ENCODE data around the gene LOXHD1.

LOXHD1 gene

DNA sequence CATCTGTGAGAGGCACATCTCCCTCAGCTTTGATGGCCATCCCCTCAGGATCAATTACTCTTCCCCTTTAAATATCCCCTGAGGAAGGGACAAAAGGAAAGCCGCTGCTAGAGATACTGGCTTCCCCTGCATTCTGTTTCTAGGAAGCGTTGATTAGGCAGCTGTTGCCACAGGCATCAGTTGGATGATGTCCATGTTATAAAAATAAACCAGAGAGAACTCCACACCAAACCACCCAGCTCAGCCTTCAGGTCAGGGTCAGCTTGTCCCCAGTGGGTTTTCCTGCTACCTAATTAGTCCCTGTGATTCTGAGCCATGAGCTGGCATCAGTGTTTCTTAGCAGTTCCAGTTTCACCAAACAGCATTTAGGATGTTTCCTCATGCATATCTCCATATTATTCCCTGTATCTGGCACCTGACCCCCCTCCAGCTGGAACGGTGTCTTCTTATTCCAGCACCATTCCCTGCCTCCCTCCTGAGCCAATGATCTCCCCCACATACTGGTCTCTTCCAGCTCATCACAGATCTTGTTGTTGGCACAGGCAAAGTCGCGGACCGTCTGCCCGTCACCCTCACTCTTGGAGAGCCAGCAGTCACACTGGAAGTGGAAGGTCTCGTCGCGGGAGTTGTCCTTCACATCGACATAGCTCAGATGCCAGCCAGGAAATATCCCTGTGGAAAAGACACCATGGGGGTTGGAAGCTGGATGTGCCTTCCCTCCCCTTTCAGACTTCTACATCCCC, 168.4 kb downstream of the LOXHD1 start:
- TF ChIP-seq GATA2 (IDR thresholded peaks at IDR 0.05; ENCODE audit: low read depth, low read length) (no peak), GATA3 (IDR thresholded peaks at IDR 0.05; ENCODE audit: low read depth, low read length) (no peak)

DNA sequence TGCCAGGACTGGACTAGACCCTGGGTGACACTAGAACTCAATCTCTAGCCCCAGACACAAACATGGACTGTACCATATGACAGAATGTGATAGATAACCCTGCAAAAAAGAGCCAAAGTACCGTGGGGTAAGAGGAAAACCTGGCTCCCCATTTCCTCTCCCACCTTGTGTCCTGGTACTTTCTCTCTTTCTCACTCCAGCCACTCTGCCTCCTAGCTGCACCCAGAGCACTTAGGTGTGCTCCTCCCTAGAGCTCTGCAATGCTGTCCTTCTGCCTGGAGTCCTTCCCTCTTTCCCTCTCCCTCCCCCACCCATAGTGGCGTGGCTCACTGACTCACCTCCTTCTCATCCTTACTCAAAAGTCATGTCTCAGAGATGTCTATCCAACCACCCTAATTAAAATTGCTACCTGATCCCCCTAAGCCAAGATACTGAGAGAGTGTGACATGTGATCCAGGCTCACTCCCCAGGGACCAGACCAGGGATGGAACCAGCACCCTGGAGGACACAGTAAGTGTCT, 171.3 kb downstream of the LOXHD1 start:
- TF ChIP-seq GATA3 (IDR thresholded peaks at IDR 0.05; ENCODE audit: low read depth, low read length) (no peak), GATA2 (IDR thresholded peaks at IDR 0.05; ENCODE audit: low read depth, low read length) (no peak)

DNA sequence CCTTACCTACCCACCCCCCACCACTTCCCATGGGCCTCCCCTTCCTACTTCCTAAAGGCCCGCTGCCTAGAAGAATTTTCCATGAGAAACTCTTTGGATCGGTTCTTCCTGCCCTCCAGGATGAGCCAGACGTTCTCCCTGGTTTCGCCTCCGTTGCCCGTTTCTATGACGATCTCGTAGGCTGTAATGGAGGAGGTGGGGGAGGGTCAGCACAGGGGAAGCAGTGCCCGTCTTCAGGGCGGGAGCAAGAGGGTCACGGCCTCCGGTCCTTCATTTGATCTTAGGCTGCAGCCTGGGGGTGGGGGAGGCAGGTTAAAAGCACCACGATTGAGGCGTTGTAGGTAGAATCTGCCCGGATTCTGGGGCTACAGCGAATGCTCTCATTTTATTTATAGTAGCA, 172.0 kb downstream of the LOXHD1 start:
- TF ChIP-seq GATA2 (IDR thresholded peaks at IDR 0.05; ENCODE audit: low read depth, low read length) (no peak), GATA3 (IDR thresholded peaks at IDR 0.05; ENCODE audit: low read depth, low read length) (no peak)

DNA sequence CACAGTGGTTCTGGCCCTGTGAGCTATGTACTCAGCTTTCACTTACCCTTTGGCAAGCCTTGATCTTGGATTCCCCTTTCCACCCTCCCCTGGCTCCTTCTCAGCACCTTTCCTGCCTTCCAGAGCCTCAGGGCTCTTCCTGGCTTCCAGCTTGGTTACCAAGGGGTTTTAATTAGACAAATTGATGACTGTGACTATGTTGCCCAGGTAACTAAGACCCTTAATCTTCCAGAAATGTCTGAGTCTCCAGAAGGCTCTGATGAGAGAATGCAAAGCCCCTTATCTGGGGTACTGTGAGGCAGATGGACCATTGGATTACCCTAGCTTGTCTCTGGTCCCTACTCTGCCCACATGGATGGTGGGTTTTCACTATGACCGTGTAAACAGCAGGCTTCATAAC, 174.2 kb downstream of the LOXHD1 start:
- TF ChIP-seq GATA2 (IDR thresholded peaks at IDR 0.05; ENCODE audit: low read depth, low read length) (no peak), GATA3 (IDR thresholded peaks at IDR 0.05; ENCODE audit: low read depth, low read length) (no peak)

DNA sequence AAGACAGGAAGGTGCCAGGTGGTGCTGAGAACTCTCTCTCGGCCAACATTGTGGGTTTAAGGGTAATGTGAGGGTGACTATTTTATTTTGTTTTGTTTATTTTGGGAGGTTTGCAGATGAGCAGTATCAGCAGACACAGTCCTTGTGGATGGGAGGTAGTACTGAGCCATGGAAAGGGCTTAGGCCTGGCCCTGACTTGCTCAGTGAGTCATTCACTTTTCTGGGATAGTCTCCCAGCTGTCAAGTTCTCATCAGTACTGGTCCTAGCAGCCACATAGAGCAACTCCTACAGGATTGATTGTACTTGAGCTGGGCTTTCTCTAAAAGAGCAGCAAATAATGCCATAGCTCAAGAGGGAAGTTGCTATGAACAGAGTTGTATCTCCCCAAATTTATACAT, 175.2 kb downstream of the LOXHD1 start:
- no peak for TF ChIP-seq GATA3 (IDR thresholded peaks at IDR 0.05; ENCODE audit: low read depth, low read length)
- no peak for TF ChIP-seq GATA2 (IDR thresholded peaks at IDR 0.05; ENCODE audit: low read depth, low read length)

DNA sequence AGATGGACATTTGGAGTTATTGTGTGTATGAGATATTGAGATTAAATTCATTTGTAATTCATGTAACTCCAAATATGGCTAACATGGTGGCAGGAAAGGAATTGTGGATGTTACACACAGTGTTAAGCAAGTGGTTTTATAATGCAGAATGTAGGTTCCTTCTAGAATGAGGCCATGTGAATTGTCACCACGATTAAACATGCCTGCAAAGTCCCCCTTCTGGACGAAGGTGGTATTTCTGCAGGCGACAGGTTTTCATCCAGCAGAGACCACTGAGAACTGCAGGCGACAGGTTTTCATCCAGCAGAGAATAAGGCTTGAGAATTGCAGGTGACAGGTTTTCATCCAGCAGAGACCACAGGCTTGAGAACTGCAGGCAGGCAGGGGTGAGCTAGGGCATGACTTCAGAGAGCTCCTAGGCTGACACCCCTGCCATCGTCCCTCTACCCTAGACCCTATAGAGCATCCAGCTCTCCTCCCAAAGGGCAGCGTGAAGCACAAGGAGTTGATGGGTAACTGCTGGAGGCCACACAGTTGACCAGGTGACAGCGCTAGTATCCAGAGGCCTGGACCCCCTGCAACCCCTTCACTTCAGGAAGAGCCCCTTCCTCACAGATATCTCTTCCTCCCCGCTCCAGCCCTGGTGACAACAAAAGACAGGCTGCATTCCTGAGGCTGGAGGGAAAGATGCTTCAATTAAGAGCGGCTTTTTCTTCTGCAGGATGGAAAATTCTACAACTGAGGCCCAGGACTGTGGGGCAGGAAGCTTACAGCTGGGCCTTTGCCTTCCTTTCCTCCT, 175.8 kb downstream of the LOXHD1 start:
- no peak for TF ChIP-seq GATA2 (IDR thresholded peaks at IDR 0.05; ENCODE audit: low read depth, low read length)
- TF ChIP-seq GATA3 (IDR thresholded peaks at IDR 0.05; ENCODE audit: low read depth, low read length) = no peak

DNA sequence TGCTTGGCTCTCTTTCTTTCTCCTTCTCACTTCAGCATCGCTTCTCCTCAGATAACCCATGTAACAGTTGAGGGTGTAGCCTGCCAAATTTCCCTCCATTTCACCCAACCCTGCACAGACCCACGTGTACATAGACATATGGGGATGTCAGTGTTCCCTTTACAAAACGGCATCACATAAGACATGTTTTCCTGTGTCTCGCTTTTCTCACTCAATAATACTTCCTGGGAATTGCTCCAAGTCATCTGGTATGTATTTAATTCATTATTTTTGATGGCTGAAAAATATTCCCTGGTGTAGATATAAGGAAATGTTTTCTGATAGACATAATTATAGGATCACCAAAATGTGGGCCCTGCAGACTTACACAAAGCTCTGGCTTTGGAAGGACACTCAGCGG, 176.8 kb downstream of the LOXHD1 start:
- TF ChIP-seq GATA3 (IDR thresholded peaks at IDR 0.05; ENCODE audit: low read depth, low read length) (no peak), GATA2 (IDR thresholded peaks at IDR 0.05; ENCODE audit: low read depth, low read length) (no peak)

DNA sequence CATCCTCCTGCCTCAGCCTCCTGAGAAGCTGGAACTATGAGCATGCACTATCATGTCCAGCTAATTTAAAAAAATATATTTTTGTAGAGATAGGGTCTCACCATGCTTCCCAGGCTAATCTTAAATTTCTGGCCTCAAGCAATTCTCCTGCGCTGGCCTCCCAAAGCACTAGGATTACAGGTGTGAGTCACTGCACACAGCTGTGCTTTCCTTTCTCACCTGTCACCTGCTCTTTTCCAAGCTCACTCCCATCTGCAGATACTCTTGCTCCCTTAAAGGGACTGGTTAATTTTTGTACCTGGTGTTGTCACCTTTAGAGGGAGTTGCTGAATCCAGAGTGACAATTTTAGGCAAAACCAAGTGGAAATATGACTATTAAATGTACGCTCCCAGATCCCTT, 178.2 kb downstream of the LOXHD1 start:
- TF ChIP-seq GATA3 (IDR thresholded peaks at IDR 0.05; ENCODE audit: low read depth, low read length) (no peak), GATA2 (IDR thresholded peaks at IDR 0.05; ENCODE audit: low read depth, low read length) (no peak)

DNA sequence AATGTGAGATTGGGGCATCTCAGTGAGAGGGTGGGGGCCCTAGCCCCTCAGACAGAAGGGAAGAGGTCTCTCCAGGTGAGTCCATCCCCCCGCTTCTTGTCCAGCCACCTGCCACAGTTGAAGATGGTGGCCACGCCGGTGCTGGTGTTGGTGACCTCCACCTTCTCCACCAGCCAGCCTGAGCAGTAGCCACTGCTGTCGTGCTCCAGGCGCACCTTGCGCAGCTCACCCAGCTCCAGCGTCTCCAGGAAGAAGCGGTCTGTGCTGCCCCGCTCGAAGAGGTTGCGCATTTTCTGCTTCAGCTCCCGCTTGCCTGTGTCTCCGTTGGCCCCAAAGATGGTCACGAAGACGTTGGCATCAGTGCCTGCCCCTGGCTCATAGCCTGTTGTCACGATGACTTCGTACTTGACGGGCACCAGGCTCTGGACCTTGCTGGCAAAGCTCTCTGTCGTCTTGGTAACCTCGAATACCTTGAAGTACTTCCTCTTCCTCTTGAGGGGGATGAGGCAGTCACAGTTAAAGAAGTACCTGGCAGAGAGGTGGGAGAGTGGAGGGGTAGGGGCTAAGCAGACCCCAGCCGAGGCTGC, 179.5 kb downstream of the LOXHD1 start:
- TF ChIP-seq GATA3 (IDR thresholded peaks at IDR 0.05; ENCODE audit: low read depth, low read length) (no peak), GATA2 (IDR thresholded peaks at IDR 0.05; ENCODE audit: low read depth, low read length) (no peak)

DNA sequence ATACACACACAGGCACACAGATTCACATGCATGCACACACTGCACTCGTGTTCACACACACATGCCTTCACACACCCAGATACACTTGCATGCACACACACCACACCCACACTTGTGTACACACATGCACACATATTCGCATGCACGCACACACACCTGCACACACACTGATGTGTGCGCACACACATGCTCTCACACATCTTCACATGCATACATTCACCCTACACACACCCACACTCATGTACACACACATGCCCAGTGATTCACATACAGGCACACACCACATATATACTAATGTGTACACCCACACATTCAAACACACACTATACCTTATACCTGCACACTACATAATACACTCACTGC, 181.6 kb downstream of the LOXHD1 start:
- TF ChIP-seq GATA2 (IDR thresholded peaks at IDR 0.05; ENCODE audit: low read depth, low read length) = no peak
- TF ChIP-seq GATA3 (IDR thresholded peaks at IDR 0.05; ENCODE audit: low read depth, low read length) = no peak

DNA sequence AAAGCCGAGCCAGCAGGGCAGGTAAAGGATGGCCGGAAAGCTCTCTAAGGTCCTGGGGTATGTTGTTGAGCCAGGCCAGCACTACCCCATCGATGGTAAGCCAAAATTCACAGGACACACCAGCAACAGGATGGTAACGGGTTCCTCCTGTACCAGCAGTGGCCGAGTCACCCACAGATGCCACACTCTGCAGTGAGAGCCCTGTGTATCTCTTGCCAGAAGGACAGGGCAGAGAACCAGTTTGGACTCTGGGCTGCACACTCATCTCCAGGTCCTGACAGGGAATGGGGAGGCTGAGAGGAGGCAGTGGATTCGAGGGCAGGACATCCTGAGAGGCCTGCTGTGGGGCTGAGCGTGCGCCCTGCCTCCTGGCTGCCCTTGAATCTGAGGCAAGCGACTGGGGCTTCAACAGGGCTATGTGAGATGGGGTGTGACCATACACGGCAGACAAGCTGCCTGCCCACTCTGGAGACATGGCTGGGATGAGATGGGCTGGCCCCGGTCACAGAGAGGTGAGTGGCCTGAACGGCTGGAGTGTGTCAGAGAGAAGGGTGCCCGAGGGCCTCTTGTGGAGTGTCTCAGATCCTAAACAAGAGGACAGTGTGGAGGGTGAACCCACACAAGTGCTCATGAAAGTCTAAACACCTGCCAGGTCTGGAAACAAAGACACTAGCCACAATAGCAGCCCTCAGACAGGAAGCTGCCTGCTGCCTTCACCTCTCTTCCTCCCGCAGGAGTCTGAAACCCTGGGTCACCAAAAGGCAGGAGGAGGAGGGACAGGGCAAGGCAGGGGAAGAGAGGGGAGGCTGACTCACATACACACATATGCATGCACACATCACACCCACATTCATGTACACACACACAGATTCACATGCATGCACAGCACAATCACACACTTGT, 182.3 kb downstream of the LOXHD1 start:
- no peak for TF ChIP-seq GATA3 (IDR thresholded peaks at IDR 0.05; ENCODE audit: low read depth, low read length)

DNA sequence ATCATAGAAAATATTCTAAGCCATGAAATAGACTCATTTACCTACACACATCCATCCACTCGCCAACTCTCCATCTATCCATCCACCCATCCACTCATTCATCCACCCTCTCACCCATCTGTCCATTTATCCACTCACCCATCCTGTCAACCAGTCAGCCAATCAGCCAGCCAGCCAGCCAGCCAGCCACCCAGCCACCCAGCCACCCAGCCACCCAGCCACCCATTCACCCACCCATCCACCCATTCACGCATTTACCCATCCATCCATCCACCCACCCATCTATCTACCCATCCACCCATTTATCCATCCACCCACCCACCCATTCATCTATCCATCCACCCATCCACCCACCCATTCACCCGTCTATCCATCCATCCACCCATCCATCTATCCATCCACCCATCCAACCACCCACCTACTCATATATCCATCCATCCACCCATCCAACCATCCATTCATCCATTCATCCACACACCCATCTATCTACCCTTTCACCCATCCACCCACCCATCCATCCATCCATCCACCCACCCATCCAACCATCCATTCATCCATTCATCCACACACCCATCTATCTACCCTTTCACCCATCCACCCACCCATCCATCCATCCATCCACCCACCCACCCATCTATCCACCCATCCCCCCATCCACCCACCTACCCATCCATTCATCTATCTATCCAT, 185.1 kb downstream of the LOXHD1 start:
- TF ChIP-seq GATA3 (IDR thresholded peaks at IDR 0.05; ENCODE audit: low read depth, low read length) (no peak), GATA2 (IDR thresholded peaks at IDR 0.05; ENCODE audit: low read depth, low read length) (no peak)

DNA sequence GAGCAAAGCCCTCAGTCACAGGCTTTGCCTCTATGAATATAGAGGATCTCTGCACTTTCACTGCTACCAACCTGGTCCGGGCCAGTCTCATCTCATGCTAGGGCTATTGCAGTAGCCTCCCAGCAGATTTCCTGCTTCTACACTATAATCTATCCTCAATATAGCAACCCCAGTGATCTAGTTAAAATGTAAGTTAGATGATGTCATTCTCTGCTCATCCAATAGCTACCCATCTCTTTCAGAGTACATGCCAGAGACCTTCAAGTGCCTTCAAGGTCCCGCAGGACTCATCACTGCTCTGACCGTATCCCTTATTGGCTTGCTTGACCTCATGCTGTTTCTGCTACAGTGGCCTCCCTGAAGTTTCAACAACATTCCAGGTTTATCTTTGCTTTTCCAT, 186.3 kb downstream of the LOXHD1 start:
- no peak for TF ChIP-seq GATA2 (IDR thresholded peaks at IDR 0.05; ENCODE audit: low read depth, low read length)
- no peak for TF ChIP-seq GATA3 (IDR thresholded peaks at IDR 0.05; ENCODE audit: low read depth, low read length)

Data from SH-SY5Y (cell line).